Activated B cell treated with CpG ODN at 0.5 μM for 24 hours (primary cell): Measurements from ENCODE around the gene IFNA4. TPM values are rescaled to one million over a fixed set of nuclear protein-coding genes. Genes with fewer than 3 reads are reported as not detected.

Experiments used
- ATAC-seq: fragments of 200-7000 bp; cut with Tn5 transposase; one replicate; pipeline ENCODE4 v1.10.0; 2021; ENCODE audit warnings: low read depth, mild to moderate bottlenecking, moderate library complexity
- CTCF ChIA-PET: fragments of 350-600 bp; sonication (Branson Sonifier 250); formaldehyde crosslinking; loops from one replicate; lab custom pipeline; 2021; ENCODE audit warnings: antibody characterized with exemption; lab: Charles Lee
- POLR2A ChIA-PET: fragments of 350-600 bp; sonication (Branson Sonifier 250); formaldehyde crosslinking; loops from one replicate; lab custom pipeline; 2021; ENCODE audit warnings: antibody characterized with exemption; lab: Charles Lee
- DNase-seq: peaks from one replicate; pipeline ENCODE4 v3.0.0; 2022
- H3K27ac Mint-ChIP-seq: one replicate; pipeline ENCODE4 v1.8.0; 2020; ENCODE audit warnings: mixed read lengths
- H3K27me3 Mint-ChIP-seq: one replicate; pipeline ENCODE4 v1.8.0; 2021; ENCODE audit warnings: mixed read lengths
- H3K36me3 Mint-ChIP-seq: one replicate; pipeline ENCODE4 v1.8.0; 2021; ENCODE audit warnings: low read depth, mixed read lengths
- H3K4me1 Mint-ChIP-seq: one replicate; pipeline ENCODE4 v1.8.0; 2021; ENCODE audit warnings: mixed read lengths
- H3K4me3 Mint-ChIP-seq: one replicate; pipeline ENCODE4 v1.8.0; 2020; ENCODE audit warnings: mild to moderate bottlenecking, mixed read lengths
- H3K9me3 Mint-ChIP-seq: one replicate; pipeline ENCODE4 v1.8.0; 2020; ENCODE audit warnings: mixed read lengths
- intact Hi-C: fragments of 100-400 bp; cut with micrococcal nuclease; formaldehyde crosslinking; loops from one replicate; pipeline ENCODE4 v1.15.1; 2024
- total RNA-seq: library from RNA; stranded (reverse); gene quantifications from 2 replicates; pipeline ENCODE4 v1.2.3, GENCODE V29; 2022
- TF ChIP-seq, protein P1 (sequence below): fragments of 200-600 bp; IDR thresholded peaks from one replicate; pipeline ENCODE4 v1.8.0; 2022; ENCODE audit warnings: antibody characterized with exemption, mild to moderate bottlenecking

IFNA4 gene
- total RNA-seq, 1 donor from 2014 or later: not detected

DNA sequence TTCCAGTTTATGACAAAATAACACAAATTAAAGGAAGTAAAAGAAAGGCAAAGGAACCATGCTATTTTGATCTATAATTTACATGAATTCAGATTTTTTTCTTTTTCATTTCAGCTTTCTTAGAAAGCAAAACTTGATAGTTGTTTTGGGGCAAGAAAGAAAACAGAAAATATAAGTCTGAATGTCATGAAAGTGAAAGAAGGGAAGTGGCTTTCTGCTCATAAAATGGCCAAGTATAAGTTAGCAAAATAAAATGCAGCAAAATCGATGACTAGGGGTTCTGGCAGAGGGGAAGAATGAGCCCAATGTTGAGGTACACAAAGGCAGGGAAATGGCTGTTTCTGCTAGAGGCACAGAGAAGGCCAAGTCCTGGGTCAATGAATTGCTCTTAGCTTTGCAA, 42.8 kb downstream of the IFNA4 start:
- Mint-ChIP-seq H3K27me3 (no peaks in the 10 kb centered on the region), H3K9me3 (peaks cover 10% of the 10 kb centered on the region), H3K27ac (no peak overlapping the region), H3K4me1 (peaks cover 24% of the 10 kb centered on the region), H3K4me3 (peak overlapping the region; percentile 36), H3K36me3 (no peaks in the 10 kb centered on the region)
- ATAC-seq (no peak), DNase-seq (no peak)
- ChIA-PET POLR2A (no interaction called here), CTCF (no interaction called here)
- TF ChIP-seq, protein P1, sequence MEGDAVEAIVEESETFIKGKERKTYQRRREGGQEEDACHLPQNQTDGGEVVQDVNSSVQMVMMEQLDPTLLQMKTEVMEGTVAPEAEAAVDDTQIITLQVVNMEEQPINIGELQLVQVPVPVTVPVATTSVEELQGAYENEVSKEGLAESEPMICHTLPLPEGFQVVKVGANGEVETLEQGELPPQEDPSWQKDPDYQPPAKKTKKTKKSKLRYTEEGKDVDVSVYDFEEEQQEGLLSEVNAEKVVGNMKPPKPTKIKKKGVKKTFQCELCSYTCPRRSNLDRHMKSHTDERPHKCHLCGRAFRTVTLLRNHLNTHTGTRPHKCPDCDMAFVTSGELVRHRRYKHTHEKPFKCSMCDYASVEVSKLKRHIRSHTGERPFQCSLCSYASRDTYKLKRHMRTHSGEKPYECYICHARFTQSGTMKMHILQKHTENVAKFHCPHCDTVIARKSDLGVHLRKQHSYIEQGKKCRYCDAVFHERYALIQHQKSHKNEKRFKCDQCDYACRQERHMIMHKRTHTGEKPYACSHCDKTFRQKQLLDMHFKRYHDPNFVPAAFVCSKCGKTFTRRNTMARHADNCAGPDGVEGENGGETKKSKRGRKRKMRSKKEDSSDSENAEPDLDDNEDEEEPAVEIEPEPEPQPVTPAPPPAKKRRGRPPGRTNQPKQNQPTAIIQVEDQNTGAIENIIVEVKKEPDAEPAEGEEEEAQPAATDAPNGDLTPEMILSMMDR: no peak
- intact Hi-C loops: no loop called here

DNA sequence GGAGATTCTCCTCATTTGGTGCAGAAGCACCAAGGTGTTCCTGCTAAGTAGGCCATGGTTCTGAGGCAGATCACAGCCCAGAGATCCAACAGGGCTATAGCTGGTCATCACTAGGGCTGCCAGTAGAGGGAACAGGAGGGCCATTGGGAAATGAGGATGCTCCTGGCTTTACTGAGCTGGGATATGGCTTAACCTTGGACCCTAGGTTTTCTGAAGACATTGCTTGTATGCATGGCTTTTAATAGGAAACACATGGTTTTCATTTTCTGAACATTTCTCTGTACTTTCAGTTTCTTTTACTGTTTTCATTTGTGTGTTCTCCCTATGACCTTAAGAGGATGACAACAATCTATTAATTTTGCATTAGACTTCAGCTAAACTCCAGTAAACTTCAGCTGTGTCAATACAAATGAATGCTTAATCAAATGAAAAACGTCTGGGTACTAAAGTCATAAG, 45.9 kb downstream of the IFNA4 start, which contains the start of gene IFNW1:
IFNW1 (minus strand) TSS at position 406 of the 456 bp plus-strand sequence; CDS start at position 144, 262 bp downstream.
- peaks cover 24% of the 10 kb centered on the region for H3K4me1 Mint-ChIP-seq
- intact Hi-C loops: no loop called here
- TF ChIP-seq, protein P1: no peak
- no peaks in the 10 kb centered on the region for H3K36me3 Mint-ChIP-seq
- ChIA-PET CTCF (no interaction called here), POLR2A (no interaction called here)
- no peak for ATAC-seq
- H3K27ac Mint-ChIP-seq: no peak within 1 kb of the TSS
- DNase-seq: no peak
- H3K27me3 Mint-ChIP-seq: no peaks in the 10 kb centered on the region
- H3K4me3 Mint-ChIP-seq: no peak within 1 kb of the TSS
- no peaks in the 10 kb centered on the region for H3K9me3 Mint-ChIP-seq

DNA sequence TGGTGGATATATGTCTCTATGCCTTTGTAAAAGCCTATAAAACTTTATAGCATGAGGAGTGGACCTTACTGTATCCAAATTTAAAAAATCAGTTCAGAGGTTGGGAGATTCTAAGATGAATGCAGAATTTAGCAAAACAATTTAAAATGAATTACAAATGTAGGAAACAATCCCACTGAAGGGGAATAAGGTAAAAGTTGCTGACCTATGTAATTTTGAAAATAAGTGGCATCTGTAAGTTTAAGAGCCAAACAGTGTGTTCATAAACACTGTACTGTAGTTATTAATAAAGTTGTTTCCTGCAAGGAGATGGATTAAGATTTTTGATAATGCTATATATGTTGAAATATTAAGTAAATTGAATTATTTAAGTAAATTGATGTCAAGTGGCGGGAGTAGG, 50.4 kb downstream of the IFNA4 start:
- no peak overlapping the region for H3K27ac Mint-ChIP-seq
- ChIA-PET POLR2A (no interaction called here), CTCF (no interaction called here)
- no peaks in the 10 kb centered on the region for H3K9me3 Mint-ChIP-seq
- no peak for ATAC-seq
- H3K36me3 Mint-ChIP-seq: no peaks in the 10 kb centered on the region
- H3K4me1 Mint-ChIP-seq: peaks cover 2% of the 10 kb centered on the region
- peaks cover 6% of the 10 kb centered on the region for H3K27me3 Mint-ChIP-seq
- no peak for DNase-seq
- intact Hi-C loops: no loop called here
- TF ChIP-seq, protein P1: no peak
- H3K4me3 Mint-ChIP-seq: no peak overlapping the region

Other genes starting within 250 kb of the IFNA4 start
- 3.3 and 4.1 TPM in 2 replicates for gene HACD4, start 155.9 kb downstream of the IFNA4 start, total RNA-seq
- gene IFNB1, start 109.6 kb downstream of the IFNA4 start, total RNA-seq: not detected in 2 replicates
- not detected in 2 replicates for gene IFNW1, start 45.8 kb downstream of the IFNA4 start, total RNA-seq
- gene IFNA21, start 20.9 kb downstream of the IFNA4 start, total RNA-seq: not detected in 2 replicates
- not detected in 2 replicates for gene IFNA7, start 14.6 kb upstream of the IFNA4 start, total RNA-seq
- not detected in 2 replicates for gene IFNA10, start 19.6 kb upstream of the IFNA4 start, total RNA-seq
- gene IFNA16, start 29.7 kb upstream of the IFNA4 start, total RNA-seq: not detected in 2 replicates
- gene IFNA17, start 40.6 kb upstream of the IFNA4 start, total RNA-seq: not detected in 2 replicates
- gene IFNA14, start 52.4 kb upstream of the IFNA4 start, total RNA-seq: not detected in 2 replicates
- not detected in 2 replicates for gene IFNA5, start 117.7 kb upstream of the IFNA4 start, total RNA-seq
- gene KLHL9, start 147.8 kb upstream of the IFNA4 start, total RNA-seq: 13.1 and 13.8 TPM in 2 replicates
- not detected in 2 replicates for gene IFNA6, start 163.3 kb upstream of the IFNA4 start, total RNA-seq
- not detected in 2 replicates for gene IFNA13, start 180.5 kb upstream of the IFNA4 start, total RNA-seq
- not detected in 2 replicates for gene IFNA2, start 197.8 kb upstream of the IFNA4 start, total RNA-seq
- gene IFNA8, start 221.5 kb upstream of the IFNA4 start, total RNA-seq: not detected in 2 replicates